Right lobe of liver (tissue), 4 donors: ENCODE results near the gene LILRB1.

Experiments
- POLR2A ChIP-seq: fragments of 450-650 bp; IDR thresholded peaks from one replicate; pipeline ENCODE4 v1.6.1; 2017; ENCODE audit warnings: antibody characterized with exemption, mild to moderate bottlenecking
- TF ChIP-seq, protein P1 (sequence below), 4 donors: fragments of 200-600 bp in 3 of 4; fragments of 450-650 bp in 1 of 4; IDR thresholded peaks; one replicate each; pipeline versions ENCODE4 v1.5.1 to v1.8.0; 2016 to 2022; ENCODE audit warnings: antibody characterized with exemption in 4 of 4, mild to moderate bottlenecking in 2 of 4
- donor health status: DM: no; HTN: no; CAD: no.
- donor health status: DM: no; HTN: no; CAD: no.
- donor health status: DM: no; HTN: yes; CAD: no.

DNA sequence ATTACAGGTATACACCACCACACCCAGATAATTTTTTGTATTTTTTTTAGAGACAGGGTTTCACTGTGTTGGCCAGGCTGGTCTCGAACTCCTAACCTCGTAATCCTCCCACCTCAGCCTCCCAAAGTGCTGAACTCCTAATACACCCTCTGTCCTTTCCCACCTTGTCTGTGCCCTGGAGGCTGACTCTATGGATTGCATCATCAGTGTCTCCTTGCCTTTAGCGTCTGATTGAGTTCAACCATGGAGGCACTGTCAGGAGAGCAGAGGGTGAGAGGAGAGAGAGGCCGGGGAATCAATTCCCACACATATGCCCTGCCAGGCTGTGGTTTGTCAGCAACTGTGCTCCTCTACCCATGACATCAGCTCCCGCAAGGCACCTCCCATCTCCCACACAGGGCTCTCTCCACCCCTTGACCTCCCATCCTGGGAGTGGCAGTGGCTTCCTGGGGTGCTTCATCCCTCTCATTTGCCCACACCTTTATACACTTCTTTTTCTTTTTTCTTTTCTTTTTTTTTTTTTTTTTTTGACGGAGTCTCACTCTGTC lies 19.9 kb downstream of the LILRB1 start:
- TF ChIP-seq, protein P1, sequence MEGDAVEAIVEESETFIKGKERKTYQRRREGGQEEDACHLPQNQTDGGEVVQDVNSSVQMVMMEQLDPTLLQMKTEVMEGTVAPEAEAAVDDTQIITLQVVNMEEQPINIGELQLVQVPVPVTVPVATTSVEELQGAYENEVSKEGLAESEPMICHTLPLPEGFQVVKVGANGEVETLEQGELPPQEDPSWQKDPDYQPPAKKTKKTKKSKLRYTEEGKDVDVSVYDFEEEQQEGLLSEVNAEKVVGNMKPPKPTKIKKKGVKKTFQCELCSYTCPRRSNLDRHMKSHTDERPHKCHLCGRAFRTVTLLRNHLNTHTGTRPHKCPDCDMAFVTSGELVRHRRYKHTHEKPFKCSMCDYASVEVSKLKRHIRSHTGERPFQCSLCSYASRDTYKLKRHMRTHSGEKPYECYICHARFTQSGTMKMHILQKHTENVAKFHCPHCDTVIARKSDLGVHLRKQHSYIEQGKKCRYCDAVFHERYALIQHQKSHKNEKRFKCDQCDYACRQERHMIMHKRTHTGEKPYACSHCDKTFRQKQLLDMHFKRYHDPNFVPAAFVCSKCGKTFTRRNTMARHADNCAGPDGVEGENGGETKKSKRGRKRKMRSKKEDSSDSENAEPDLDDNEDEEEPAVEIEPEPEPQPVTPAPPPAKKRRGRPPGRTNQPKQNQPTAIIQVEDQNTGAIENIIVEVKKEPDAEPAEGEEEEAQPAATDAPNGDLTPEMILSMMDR (IDR thresholded peaks at IDR 0.05): no peak
- no peak for TF ChIP-seq POLR2A
